ENCODE measurements around the gene VPS33A.

GRCh38 chr12:122312926-122313325 is 46.6 kb upstream of the VPS33A start:
- no peak for TF ChIP-seq CTCF (IDR thresholded peaks at IDR 0.05)
- no peak for TF ChIP-seq SIN3A (IDR thresholded peaks at IDR 0.05; ENCODE audit: borderline replicate concordance, insufficient read depth, low read depth, low read length)
- TF ChIP-seq, protein P1, sequence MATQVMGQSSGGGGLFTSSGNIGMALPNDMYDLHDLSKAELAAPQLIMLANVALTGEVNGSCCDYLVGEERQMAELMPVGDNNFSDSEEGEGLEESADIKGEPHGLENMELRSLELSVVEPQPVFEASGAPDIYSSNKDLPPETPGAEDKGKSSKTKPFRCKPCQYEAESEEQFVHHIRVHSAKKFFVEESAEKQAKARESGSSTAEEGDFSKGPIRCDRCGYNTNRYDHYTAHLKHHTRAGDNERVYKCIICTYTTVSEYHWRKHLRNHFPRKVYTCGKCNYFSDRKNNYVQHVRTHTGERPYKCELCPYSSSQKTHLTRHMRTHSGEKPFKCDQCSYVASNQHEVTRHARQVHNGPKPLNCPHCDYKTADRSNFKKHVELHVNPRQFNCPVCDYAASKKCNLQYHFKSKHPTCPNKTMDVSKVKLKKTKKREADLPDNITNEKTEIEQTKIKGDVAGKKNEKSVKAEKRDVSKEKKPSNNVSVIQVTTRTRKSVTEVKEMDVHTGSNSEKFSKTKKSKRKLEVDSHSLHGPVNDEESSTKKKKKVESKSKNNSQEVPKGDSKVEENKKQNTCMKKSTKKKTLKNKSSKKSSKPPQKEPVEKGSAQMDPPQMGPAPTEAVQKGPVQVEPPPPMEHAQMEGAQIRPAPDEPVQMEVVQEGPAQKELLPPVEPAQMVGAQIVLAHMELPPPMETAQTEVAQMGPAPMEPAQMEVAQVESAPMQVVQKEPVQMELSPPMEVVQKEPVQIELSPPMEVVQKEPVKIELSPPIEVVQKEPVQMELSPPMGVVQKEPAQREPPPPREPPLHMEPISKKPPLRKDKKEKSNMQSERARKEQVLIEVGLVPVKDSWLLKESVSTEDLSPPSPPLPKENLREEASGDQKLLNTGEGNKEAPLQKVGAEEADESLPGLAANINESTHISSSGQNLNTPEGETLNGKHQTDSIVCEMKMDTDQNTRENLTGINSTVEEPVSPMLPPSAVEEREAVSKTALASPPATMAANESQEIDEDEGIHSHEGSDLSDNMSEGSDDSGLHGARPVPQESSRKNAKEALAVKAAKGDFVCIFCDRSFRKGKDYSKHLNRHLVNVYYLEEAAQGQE (IDR thresholded peaks at IDR 0.05; ENCODE audit: insufficient read depth in 1 of 2, low read depth in 2 of 2, low read length in 1 of 2), result no peak
- TF ChIP-seq TCF7L2 (IDR thresholded peaks at IDR 0.05; ENCODE audit: low read depth, low read length), result no peak
- TF ChIP-seq POLR2AphosphoS5 (IDR thresholded peaks at IDR 0.05; ENCODE audit: low read depth, low read length), result no peak

All from Panc1 (cell line).